Measurements from ENCODE around the gene ANKRD17. TPM values are rescaled to one million over a fixed set of nuclear protein-coding genes. Genes with fewer than 3 reads are reported as not detected.
"Not testable (repeated sequence)": the region's sequence is repeated elsewhere in the genome, so short reads cannot be mapped to it uniquely, and the experiment has no call there.

The ANKRD17 gene
- total RNA-seq, 1 experiment from 2014 or later = 30.6 TPM

DNA sequence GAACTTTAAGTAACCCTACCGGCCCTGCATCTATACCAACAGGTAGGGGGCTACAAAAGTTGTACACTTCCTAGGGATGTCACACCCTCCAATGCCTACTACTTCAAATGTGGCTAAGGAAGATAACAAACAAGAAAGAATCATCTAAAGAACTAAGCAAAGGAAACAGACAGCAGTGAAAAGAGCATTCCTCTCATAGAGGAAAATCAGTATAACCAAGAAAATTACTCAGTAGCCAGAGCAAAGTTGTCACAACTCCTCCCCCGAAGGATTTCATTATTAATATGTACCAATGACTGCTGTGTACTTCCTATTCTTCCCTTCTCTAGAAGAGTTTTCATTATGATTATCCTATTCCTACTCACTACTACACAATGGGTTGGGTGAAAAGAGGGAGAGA lies 12.6 kb downstream of the ANKRD17 start:
- DNase-seq (ENCODE audit: low spot score) = no peak

DNA sequence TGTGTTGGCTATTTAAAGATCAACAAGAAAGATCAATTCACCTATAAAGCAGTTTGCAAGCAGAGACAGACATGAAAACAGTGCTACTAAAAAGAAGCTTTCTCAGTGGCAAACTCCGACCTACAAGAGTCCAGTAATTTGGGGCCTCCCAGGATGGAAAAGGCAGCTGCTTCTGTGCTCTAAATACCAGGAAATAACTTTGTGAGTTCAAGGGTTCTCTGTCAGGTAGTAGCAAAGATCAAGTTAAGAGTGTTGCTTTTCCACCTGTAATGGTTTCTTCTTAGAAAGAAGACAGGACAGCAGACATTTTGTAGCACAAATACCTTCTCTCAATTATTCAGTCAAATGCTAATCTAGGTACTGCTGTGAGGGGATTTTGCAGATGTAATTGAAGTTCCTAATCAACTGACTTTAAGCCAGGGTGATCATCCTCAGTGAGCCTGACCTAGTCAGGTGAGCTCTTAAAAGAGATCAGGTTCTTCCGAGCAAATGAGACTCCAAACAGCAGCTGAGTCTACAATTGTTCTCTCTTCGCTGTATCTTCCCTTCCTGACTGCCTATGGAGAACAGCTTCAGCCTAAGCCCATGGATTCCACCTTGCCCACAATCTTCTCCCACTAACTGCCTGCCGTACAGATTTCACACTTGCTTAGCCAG lies 13.5 kb downstream of the ANKRD17 start:
- DNase-seq (ENCODE audit: low spot score) = no peak

DNA sequence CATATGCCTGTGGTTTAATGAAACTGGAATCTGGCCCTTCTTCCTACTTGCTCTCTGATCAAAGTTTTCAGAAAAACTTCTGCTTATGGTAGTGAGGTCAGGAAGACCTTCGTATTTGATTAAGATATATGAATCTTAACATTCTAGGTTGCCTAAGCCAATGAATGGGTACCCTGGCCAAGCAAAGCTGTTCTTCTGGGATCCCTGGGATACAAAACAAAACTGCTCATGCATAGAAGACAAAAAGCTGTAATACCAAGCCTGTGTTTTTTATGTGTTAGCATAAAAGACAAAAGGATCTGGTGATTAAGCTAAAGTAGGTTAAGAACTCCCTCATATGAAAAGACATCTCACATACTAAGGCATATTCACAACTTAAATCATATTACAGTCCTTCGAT lies 21.6 kb downstream of the ANKRD17 start:
- DNase-seq (ENCODE audit: low spot score) = no peak

DNA sequence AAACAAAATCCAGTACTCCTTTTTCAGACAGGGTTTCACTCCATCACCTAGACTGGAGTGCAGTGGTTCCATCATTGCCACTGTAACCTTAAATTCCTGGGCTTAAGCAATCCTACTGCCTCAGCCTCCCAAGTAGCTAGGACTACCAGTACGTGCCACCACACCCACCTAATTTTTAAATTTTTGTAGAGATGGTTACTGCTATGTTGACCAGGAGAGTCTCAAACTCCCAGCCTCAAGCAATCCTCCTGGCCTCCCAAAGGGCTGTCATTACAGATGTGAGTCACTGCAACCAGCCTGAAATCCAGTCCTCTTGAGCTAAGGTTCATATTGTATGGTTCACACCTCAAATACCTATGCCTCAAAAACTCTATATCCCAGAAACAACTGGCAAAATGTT lies 22.4 kb downstream of the ANKRD17 start:
- no peak for DNase-seq (ENCODE audit: low spot score)

DNA sequence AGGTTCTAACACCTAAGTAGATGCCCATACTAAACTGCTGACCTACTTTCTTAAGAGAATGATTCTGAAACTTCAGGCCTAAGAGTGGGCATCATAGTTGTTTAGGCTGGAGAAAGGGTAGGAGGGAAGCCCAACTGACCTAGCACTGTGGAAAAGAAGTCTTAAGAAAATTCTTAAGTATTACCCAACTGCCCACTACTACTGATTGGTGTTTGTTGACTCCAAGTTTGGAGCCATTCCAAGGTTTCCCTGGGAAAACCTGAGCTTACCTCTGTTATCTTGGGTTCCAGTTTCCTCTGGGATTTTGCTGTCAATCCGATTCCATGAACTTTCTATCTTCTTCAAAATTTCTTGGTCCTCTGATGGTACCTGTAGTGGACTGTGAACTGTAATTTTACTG lies 23.9 kb downstream of the ANKRD17 start:
- DNase-seq (ENCODE audit: low spot score) = no peak

DNA sequence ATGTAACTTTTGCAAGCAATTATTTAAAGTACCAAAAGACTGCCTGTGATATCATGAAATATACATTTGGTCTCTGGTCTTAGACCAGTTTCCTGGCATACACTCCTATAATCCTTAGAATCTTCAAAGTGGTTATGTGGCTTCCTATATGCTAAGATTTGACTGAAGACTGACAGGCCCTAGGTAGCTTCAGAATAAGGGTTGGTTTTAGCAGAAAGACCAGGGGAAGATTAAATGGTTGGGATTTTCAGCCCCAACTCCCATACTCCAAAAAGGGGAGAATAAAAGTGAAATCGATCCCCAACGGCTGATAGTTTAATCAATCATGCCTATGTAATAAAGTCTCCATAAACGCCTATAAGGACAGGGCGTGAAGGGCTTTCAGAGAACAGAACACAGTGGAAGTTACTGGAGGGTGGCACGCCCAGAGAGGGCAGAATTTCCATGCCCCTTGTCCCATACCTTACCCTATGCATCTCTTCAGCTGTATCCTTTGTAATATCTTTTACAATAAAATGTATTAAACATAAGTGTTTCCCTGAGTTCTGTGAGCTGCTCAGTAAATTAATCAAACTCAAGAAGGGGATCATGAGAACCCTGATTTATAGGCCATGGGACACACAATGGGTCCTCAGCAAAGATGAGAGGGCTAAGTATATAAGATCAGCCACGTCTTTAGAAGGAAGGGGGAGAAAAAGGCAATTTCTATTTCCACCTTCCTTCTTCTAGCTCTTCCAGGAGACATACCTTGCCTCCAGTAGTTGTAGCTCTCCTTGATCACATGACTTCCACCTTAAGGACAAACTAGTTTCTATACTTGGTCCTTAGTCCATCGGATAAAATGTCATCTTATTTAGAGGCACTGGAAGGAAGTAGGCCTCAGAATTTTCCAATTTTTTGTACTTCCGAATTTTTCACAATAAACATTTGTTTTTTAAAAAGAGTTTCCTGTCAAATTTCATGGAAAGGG lies 26.8 kb downstream of the ANKRD17 start:
- no peak for DNase-seq (ENCODE audit: low spot score)

DNA sequence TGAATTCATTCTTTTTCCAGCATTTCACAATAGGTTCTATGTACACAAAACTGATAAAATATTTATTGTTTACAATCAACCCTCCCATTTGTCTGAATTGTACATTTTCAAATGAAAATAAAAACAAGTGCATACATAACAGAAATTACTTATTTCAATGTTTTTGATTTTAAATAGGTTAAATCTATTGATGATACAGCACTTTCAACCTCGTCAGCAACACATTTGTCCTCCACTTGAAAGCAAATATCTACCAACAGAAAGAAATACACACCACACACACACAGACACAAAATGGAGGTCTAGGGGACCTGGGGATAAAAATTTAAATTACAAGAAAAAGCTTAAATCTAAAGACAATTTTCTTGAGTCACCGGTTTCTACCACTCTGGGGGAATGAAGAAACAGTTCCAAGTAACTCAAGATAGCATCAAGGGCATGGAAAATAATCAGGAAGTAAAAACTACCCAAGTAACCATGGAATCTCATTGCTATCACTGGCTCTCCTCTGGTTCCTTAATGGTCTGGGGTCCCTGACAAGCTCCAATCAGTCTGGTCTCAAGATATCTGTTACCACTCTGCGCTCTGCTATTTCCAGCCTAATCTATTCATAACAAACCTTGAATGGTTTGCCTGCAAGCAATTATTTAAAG lies 27.6 kb downstream of the ANKRD17 start:
- no peak for DNase-seq (ENCODE audit: low spot score)

DNA sequence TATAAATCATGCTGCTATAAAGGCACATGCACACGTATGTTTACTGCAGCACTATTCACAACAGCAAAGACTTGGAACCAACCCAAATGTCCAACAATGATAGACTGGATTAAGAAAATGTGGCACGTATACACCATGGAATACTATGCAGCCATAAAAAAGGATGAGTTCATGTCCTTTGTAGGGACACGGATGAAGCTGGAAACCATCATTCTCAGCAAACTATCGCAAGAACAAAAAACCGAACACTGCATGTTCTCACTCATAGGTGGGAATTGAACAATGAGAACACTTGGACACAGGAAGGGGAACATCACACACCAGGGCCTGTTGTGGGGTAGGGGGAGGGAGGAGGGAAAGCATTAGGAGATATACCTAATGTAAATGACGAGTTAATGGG lies 29.8 kb downstream of the ANKRD17 start:
- not testable (repeated sequence) for DNase-seq (ENCODE audit: low spot score)

DNA sequence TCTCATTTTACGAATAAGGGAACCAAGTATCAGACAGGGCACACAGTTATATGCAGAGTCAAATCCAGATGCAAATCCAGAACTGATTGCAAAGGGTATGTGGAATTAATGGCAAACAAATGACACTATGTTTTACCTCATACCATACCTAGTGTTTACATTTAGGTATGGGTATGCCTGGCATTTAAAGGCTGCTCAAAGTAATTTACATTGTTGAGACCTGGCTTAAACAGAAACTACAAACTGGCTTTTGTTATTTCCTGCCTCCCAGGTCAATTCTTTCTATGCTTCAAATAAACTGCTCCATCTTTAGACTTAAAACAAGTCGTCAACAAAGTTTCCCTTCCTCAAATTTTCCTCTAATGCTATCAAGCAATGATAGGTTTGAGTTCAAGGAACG lies 33.7 kb downstream of the ANKRD17 start:
- DNase-seq (ENCODE audit: low spot score) = no peak

DNA sequence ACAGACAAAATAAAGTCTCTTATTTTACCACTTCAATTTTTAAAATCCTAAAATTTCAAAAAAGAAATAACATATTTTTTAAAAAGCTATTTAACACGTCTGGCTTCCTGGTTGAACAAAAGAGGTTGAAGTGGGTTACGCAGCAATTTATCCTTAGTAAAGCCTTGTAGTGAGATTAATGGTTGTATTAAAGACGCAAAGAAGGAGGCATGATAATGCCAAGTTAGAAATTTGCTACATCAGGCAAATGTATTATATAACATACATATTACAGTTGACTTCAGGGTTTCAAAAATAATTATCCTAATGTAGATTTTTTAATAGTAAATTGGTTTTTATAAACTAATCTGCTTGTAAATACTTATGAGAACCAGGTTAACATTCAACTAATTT lies 35.3 kb downstream of the ANKRD17 start:
- no peak for DNase-seq (ENCODE audit: low spot score)

DNA sequence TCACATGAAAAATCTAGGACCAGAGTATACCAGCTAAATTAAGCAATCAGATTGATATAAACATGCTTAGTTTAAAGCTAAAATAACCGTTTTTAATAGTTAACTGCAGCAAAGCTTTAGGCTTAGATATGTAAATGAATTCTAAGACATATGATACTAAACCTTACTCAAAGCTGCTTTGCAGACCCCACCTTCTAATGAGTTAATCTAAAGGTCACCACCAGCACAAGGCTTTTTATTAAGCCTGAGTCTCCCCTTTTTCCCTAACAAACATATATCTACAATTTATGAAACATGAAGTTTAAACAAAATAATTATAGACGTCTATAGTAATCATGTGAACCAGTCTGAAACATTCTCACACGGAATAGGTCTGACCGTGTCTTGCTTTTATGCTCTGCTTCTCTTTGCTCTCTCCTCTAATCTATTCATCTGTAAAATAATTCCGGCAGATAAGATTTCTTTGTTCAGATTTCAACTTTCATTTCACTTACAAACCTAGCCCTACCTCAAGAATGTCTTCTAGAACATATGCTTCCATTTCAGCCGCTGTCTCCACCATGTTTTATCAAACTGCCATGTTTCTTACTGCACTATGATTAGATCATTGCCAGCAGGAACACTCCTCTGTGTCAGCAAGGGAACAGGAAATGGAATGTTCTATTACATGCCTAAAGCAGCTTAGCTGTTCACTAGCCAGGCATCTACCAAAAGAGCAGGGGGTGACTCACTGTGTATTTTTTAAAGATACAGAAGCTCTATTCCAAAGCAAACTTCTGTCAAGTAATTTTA lies 35.9 kb downstream of the ANKRD17 start:
- peak; percentile 87 for DNase-seq (ENCODE audit: low spot score)

DNA sequence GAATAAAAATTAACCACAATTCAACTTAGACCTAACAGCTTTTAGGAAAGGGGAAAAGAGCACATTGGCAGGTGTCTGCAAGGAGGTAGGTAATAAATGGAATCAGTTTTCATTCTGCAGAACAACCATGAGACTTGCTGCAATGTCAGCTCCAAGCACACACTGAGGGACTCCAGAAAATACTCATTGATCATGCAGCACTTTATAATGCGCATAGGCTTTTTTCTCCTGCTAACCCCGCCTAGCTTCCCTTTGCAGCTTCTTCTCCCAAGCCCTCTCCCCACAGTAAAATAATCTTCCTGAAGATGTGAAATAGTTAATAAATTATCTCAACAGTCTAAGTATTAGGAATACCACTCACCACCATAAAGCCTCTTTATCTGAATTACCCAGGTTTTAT lies 36.9 kb downstream of the ANKRD17 start:
- no peak for DNase-seq (ENCODE audit: low spot score)

DNA sequence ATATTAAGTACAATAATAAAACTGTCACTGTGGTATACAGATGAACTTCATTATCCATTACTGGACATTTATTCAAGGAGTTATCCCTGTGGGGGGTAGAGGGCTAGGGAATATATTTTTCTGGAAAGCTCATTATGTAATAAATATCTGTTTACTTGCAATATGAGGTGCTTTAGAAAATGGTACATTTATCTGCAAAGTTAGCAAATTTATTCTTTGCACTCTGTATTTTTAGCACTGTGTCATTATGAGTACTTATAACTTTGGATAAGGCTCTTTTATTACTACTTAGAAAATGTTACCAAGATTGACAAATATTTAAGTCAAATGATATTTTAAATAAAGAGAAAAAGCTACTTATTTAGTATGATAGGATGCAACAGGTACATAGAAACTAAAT lies 37.8 kb downstream of the ANKRD17 start:
- DNase-seq (ENCODE audit: low spot score) = no peak

DNA sequence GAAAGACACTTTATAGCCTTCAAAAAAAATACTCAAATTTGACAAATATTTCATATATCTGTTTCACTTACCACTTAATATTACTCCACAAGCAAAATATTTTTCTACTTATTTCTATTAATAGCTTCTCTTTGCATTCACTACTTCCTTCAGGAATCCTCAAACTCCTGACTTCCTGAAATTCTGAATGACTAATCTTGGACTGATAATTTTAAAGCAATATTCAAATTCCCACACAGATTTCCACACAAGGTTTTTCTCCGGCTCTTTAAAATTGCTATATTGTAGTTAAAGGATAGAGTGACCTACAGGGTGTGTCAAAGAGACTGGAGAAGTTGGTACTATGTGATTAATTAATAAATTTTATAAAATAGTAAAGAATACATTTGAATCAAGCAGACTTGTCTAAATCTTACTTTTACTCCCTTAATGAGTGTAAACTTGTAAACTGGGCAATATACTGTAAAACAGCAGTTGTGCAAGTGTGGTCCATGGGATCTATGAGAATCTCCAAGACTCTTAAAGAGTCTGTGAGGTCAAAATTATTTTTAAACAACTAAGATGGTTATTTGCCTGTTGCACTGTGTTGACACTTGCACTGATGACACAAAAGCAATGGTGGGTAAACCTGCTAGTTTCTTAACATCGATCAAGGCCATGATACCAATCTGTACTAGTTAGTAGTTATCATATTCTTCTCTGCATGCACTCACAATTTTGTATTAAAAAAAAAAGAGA lies 44.5 kb downstream of the ANKRD17 start:
- DNase-seq (ENCODE audit: low spot score) = no peak

DNA sequence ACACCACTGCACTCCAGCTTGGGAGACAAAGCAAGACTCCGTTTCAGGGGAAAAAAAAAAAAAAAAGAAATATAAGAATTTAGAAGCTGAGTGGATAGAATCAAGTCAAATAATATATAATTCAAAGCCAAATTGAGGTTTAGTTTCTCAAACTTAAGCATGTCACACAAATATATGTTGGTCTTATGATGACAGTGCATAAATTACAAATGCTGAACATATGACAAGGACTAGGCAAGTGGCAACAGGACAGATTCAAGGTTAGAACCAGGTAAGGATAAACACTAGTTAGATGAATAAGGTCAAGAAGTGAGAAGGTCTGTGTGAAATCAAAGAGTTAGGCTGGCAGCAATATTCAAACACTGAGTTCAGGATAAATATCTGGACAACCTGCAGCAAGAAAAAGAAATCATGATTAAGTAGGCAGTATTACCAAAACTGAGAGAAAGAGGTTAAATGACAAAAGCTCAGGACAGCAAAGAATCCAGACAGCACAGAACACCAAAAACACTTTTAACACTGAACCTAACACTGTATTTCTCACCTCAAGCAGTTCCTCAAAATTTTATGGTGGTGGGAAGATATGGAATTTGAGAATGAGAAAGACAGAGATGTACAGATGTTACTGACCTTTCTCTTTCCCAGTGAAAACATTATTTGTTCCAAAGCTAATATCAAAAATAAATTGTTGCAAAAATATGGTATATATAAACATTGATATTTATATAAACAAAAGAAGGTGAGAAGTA lies 45.4 kb downstream of the ANKRD17 start:
- no peak for DNase-seq (ENCODE audit: low spot score)

DNA sequence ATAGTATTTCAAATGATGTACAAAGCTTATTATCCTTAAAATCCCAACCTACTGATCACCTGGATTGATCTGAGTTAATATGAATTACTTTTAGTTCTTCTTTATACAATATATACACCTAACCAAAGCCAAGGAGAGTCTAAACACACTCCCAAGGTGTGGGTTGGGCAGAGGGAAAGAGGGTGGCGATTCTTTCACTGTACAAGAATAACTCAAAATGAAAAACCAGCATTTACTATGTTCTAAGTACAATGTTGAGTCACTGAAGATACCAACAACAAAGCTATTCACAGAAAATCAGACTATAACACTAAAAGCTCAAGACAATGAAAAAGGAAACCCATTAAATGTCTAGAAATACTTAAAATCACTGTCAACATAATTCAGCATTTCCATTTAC lies 46.6 kb downstream of the ANKRD17 start:
- no peak for DNase-seq (ENCODE audit: low spot score)

DNA sequence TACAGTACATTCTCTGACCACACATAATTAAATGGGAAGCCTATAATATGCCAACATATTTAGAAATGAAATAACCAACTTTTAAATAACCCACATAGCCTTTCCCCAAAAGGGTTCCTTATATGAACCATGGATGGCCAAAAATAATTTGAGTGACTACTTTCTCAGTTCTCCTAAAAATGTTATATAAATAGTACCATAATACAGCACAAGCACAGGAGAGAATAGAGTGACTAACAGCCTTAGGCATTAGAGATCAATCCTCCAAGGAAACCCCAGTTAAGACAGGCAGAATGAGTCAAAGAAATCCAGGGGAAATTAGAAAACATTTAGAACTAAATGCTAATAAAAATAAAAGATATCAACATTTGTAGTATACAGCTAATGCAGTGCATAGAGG lies 50.2 kb downstream of the ANKRD17 start:
- no peak for DNase-seq (ENCODE audit: low spot score)

DNA sequence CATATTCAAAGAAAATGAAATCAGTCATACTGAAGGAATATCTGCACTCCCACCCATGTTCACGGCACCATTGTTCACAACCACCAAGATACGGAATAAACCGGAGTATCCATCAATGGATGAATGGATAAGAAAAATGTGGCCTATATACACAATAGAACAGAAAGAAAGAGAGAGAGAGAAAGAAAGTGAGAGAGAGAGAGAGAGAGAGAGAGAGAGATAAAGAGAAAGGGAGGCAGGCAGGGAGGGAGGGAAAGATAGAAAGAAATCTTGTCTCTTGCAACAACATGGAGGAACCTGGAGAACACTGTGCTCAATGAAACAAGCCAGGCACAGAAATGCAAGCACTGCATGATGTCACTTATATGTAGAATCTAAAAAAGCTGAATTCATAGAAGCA lies 52.4 kb downstream of the ANKRD17 start:
- DNase-seq (ENCODE audit: low spot score) = no peak

DNA sequence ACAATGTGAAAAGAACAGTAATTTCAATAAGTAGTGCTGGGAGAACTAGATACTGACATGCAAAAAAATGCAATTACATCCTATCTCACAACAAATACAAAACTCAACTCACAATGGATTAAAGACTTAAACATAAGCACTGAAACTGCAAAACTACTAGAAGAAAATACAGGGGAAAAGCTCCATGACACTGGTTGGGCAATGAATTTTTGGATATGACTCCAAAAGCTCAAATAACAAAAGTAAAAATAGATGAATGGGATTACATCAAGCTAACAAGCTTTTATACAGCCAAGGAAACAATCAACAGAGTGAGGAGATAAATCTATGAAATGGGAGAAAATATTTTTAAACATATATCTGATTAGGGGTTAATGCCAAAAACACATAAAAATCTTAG lies 53.1 kb downstream of the ANKRD17 start:
- no peak for DNase-seq (ENCODE audit: low spot score)

DNA sequence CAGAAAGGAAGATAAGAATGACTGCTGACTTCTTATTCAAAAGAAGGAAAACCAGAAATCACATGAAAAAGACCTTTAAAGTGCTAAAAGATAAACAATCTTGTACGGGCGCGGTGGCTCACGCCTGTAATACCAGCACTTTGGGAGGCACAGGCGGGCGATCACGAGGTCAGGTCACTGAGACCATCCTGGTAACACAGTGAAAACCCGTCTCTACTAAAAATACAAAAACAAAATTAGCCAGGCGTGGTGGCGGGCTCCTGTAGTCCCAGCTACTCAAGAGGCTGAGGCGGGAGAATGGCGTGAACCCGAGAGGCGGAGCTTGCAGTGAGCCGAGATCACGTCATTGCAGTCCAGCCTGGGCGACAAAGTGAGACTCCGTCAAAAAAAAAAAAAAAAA lies 54.6 kb downstream of the ANKRD17 start:
- not testable (repeated sequence) for DNase-seq (ENCODE audit: low spot score)
